GM12878 (cell line): ENCODE results near the gene PRR29. TPM values are rescaled to one million over a fixed set of nuclear protein-coding genes. Genes with fewer than 3 reads are reported as not detected.

ENCODE experiments used
- ATAC-seq: fragments of 200-7000 bp; cut with Tn5 transposase; 3 replicates; pipeline ENCODE4 v1.9.1; 2020; ENCODE audit warnings: mild to moderate bottlenecking, moderate library complexity
- BruUV-seq: library from RNA; stranded (reverse); fragments of 400-500 nt; replicated peaks from 2 replicates; lab custom pipeline; 2021; lab: Mats Ljungman, UMichigan
- CTCF ChIA-PET: fragments of 300-600 bp; sonication (Branson Sonifier 250); formaldehyde crosslinking; extraction: SDS; loops from one replicate; lab custom pipeline; 2021; ENCODE audit warnings: inconsistent platforms; lab: Yijun Ruan, JAX
- POLR2A ChIA-PET: fragments of 350-600 bp; formaldehyde crosslinking; extraction: SDS; loops from one replicate; lab custom pipeline; 2021; ENCODE audit warnings: inconsistent platforms; lab: Charles Lee
- RAD21 ChIA-PET: fragments of 300-600 bp; sonication (Branson Sonifier 250); formaldehyde crosslinking; loops from one replicate; lab custom pipeline; 2023; ENCODE audit warnings: antibody characterized with exemption; ENCODE audit not compliant: unreplicated experiment; lab: Charles Lee
- SMC1A ChIA-PET: fragments of 300-600 bp; sonication (Branson Sonifier 250); formaldehyde crosslinking; loops from one replicate; lab custom pipeline; 2023; ENCODE audit not compliant: unreplicated experiment, uncharacterized antibody; lab: Charles Lee
- DNase-seq: peaks from one replicate; pipeline ENCODE4 v3.0.0-alpha.2; 2011; ENCODE audit warnings: low read depth, low spot score
- FAIRE-seq: peaks from 3 replicates; lab custom pipeline; 2011; peaks lifted over from hg19 to GRCh38; lab: Jason Lieb, UNC
- H2AFZ ChIP-seq: 2 replicates; pipeline ENCODE4 v1.6.0; 2011; ENCODE audit warnings: low read depth, low read length, control low read depth; ENCODE audit not compliant: control insufficient read depth
- H3K27ac ChIP-seq: 2 replicates; pipeline ENCODE4 v1.5.1; 2011; ENCODE audit warnings: control low read depth; ENCODE audit not compliant: control insufficient read depth, insufficient read depth
- H3K27me3 ChIP-seq, 2 experiments: replicated peaks in 1 of 2; 2 replicates each; pipeline versions ENCODE4 v1.6.0 to v1.6.1; 2011; ENCODE audit warnings: low read length in 1 of 2; ENCODE audit not compliant: control insufficient read depth in 2 of 2, insufficient read depth in 2 of 2
- H3K36me3 ChIP-seq, 2 experiments: 2 replicates each; pipeline ENCODE4 v1.5.1; 2011; ENCODE audit warnings: low read length in 1 of 2; ENCODE audit not compliant: control insufficient read depth in 2 of 2, insufficient read depth in 2 of 2
- H3K4me1 ChIP-seq: 2 replicates; pipeline ENCODE4 v1.6.1; 2011; ENCODE audit warnings: mild to moderate bottlenecking, low read length, moderate library complexity, mixed read lengths; ENCODE audit not compliant: control insufficient read depth, insufficient read depth
- H3K4me2 ChIP-seq: 2 replicates; pipeline ENCODE4 v1.6.0; 2011; ENCODE audit warnings: control low read depth; ENCODE audit not compliant: control insufficient read depth, insufficient read depth
- H3K4me3 ChIP-seq: fragments of 200-600 bp; sonication (generic); 2 replicates; pipeline ENCODE4 v1.5.1; 2016
- H3K79me2 ChIP-seq: 2 replicates; pipeline ENCODE4 v1.6.0; 2011; ENCODE audit warnings: low read length; ENCODE audit not compliant: control insufficient read depth, insufficient read depth
- H3K9ac ChIP-seq: 2 replicates; pipeline ENCODE4 v1.8.0; 2011; ENCODE audit warnings: low read length, control low read depth, mixed read lengths; ENCODE audit not compliant: control insufficient read depth, insufficient read depth
- H3K9me3 ChIP-seq: replicated peaks from 3 replicates; pipeline ENCODE4 v1.5.1; 2011; ENCODE audit warnings: mild to moderate bottlenecking, low read length; ENCODE audit not compliant: control insufficient read depth, insufficient read depth
- H4K20me1 ChIP-seq: 2 replicates; pipeline ENCODE4 v1.6.0; 2011; ENCODE audit not compliant: control insufficient read depth, insufficient read depth
- ATF7 ChIP-seq: fragments of 450-650 bp; IDR thresholded peaks from 2 replicates; pipeline ENCODE4 v1.6.1; 2016; ENCODE audit warnings: low read depth, mild to moderate bottlenecking
- BCLAF1 ChIP-seq: fragments of 450-650 bp; IDR thresholded peaks from 2 replicates; pipeline ENCODE4 v1.6.1; 2017; ENCODE audit warnings: antibody characterized with exemption, mild to moderate bottlenecking, moderate library complexity
- HSF1 ChIP-seq: fragments of 150-350 bp; IDR thresholded peaks from 2 replicates; pipeline ENCODE4 v1.6.1; 2014; ENCODE audit warnings: mild to moderate bottlenecking, low read depth, low read length
- KDM1A ChIP-seq: fragments of 200-600 bp; sonication (generic); IDR thresholded peaks from 2 replicates; pipeline ENCODE4 v1.6.1; 2016; ENCODE audit warnings: borderline replicate concordance
- LARP7 ChIP-seq: fragments of 450-650 bp; IDR thresholded peaks from 2 replicates; pipeline ENCODE4 v1.6.1; 2017; ENCODE audit warnings: mild to moderate bottlenecking
- MEF2B ChIP-seq: fragments of 450-650 bp; IDR thresholded peaks from 2 replicates; pipeline ENCODE4 v1.6.1; 2018; ENCODE audit warnings: mild to moderate bottlenecking, moderate library complexity; ENCODE audit not compliant: partially characterized antibody, poor library complexity, severe bottlenecking
- NFYA ChIP-seq: IDR thresholded peaks from 2 replicates; pipeline ENCODE4 v1.6.1; 2011; ENCODE audit warnings: low read depth, mild to moderate bottlenecking, low read length, improper control_type of control experiment, borderline replicate concordance
- POLR2A ChIP-seq: IDR thresholded peaks from 2 replicates; pipeline ENCODE4 v1.6.1; 2011; ENCODE audit warnings: low read depth, mild to moderate bottlenecking, low read length
- POU2F2 ChIP-seq: IDR thresholded peaks from 3 replicates; pipeline ENCODE4 v1.6.1; 2011; ENCODE audit warnings: low read depth, mild to moderate bottlenecking, low read length, borderline replicate concordance
- SIX5 ChIP-seq: IDR thresholded peaks from 2 replicates; pipeline ENCODE4 v1.6.1; 2011; ENCODE audit warnings: mild to moderate bottlenecking, low read depth, low read length, moderate library complexity; ENCODE audit not compliant: severe bottlenecking
- SMAD1 ChIP-seq: fragments of 450-650 bp; IDR thresholded peaks from 2 replicates; pipeline ENCODE4 v1.6.1; 2018; ENCODE audit warnings: mild to moderate bottlenecking, low read depth; ENCODE audit not compliant: partially characterized antibody
- TARDBP ChIP-seq: IDR thresholded peaks from 2 replicates; pipeline ENCODE4 v1.6.1; 2016; ENCODE audit warnings: borderline replicate concordance
- TCF3 ChIP-seq: IDR thresholded peaks from 2 replicates; pipeline ENCODE4 v1.6.1; 2012; ENCODE audit warnings: low read depth, mild to moderate bottlenecking, low read length, borderline replicate concordance; ENCODE audit not compliant: insufficient read depth
- WGBS: methylation state at CpG from one replicate; pipeline ENCODE4 v1.1.6; 2016; ENCODE audit warnings: low lambda C conversion rate; ENCODE audit not compliant: insufficient replicate concordance, insufficient coverage; ENCODE audit errors: missing lambda C conversion rate; 5-methylcytosine and 5-hydroxymethylcytosine counted together
- in situ Hi-C: fragments of 300-500 bp; cut with MboI; formaldehyde crosslinking; loops from 9 replicates; pipeline ENCODE4 v1.14.3; 2018; ENCODE audit warnings: mixed read lengths
- intact Hi-C: fragments of 100-400 bp; cut with micrococcal nuclease; formaldehyde crosslinking; loops from one replicate; pipeline ENCODE4 v1.14.2; 2022; ENCODE audit not compliant: unreplicated experiment
- polyA plus RNA-seq, 11 experiments: library from polyadenylated mRNA; depleted of rRNA in 4 of 11; unstranded in 6 of 11; stranded (reverse) in 5 of 11; fragments of >200 nt; fragmentation: Nextera tagmentation in 4 of 11; fragmentation: Illumina TruSeq in 1 of 11; extraction: Ambion mirVana in 4 of 11; extraction: Trizol in 1 of 11; gene quantifications; 1 replicate in 1 of 11; 2 replicates in 10 of 11; pipeline versions ENCODE4 v1.2.1 to v1.2.3, GENCODE V29; 2011 to 2016; ENCODE audit warnings: inconsistent platforms in 2 of 11, missing spikeins in 2 of 11, low read depth in 1 of 11
- total RNA-seq, 4 experiments: library from RNA; depleted of rRNA in 3 of 4; stranded (reverse); fragments of >200 nt in 3 of 4; fragmentation: Illumina TruSeq in 1 of 4; extraction: Trizol in 1 of 4; gene quantifications; 2 replicates each; pipeline versions ENCODE4 v1.2.1 to v1.2.3, GENCODE V29; 2013 to 2021

Gene PRR29
- total and polyA plus RNA-seq, 10 of the 15 experiments (the other 5 are each of a cell fraction or from before 2014, with no cell fraction given) = 0.01 to 2.4 (median 0.18) TPM; not detected in 3

GRCh38 chr17:63999680-64000531 lies 1.8 kb downstream of the PRR29 start (continued):
- TF ChIP-seq HSF1 (no peak), TARDBP (no peak), KDM1A (no peak), TCF3 (peak; percentile 75; the same call in 1 of the 2 replicates), POU2F2 (0 out of 3 replicates have a peak, but pooled peaks have one; percentile 10), POLR2A (peak; percentile 43; the same call in 1 of the 2 replicates), ATF7 (no peak), MEF2B (no peak)

GRCh38 chr17:64001091-64001579 lies 3.0 kb downstream of the PRR29 start:
- ChIA-PET SMC1A (no interaction called here), RAD21 (interaction anchor here (1.4 kb wide), 1 partner anchor 28 kb away, joined by 3 read pairs; no protein-coding TSS in a partner anchor), CTCF (interaction anchor here (1.4 kb wide), 1 partner anchor 10 kb away, joined by 3 read pairs; no protein-coding TSS in a partner anchor), POLR2A (no interaction called here)
- FAIRE-seq = no peak
- no peaks in the 10 kb centered on the region for H4K20me1 ChIP-seq
- H3K27ac ChIP-seq = no peak overlapping the region
- intact Hi-C loops (no loop called here), in situ Hi-C loops (no loop called here)
- H3K79me2 ChIP-seq = no peaks in the 10 kb centered on the region
- H2AFZ ChIP-seq = no peak overlapping the region
- H3K4me3 ChIP-seq = no peak overlapping the region
- peaks cover 3 to 4% of the 10 kb centered on the region in 2 experiments; a peak in 3 of 4 replicates for H3K27me3 ChIP-seq
- peaks cover 4% of the 10 kb centered on the region for H3K4me1 ChIP-seq
- no peak overlapping the region for H3K9ac ChIP-seq
- peaks cover 4 to 15% of the 10 kb centered on the region in 2 experiments; a peak in 3 of 4 replicates for H3K36me3 ChIP-seq
- no peak for ATAC-seq
- H3K9me3 ChIP-seq = no peaks in the 10 kb centered on the region
- no peak for DNase-seq
- WGBS = 78% methylated on average over 7 of the region's 7 CpGs
- no peak overlapping the region for H3K4me2 ChIP-seq
- no TSS peak for BruUV-seq
- TF ChIP-seq SMAD1 = no peak
- TF ChIP-seq LARP7 = no peak
- no peak for TF ChIP-seq NFYA
- no peak for TF ChIP-seq BCLAF1
- no peak for TF ChIP-seq SIX5
